ENCODE measurements around the gene PACSIN1.

Gene PACSIN1

GRCh38 chr6:34547701-34548644, 82.1 kb downstream of the PACSIN1 start:
- DNase-seq = no peak

DNA sequence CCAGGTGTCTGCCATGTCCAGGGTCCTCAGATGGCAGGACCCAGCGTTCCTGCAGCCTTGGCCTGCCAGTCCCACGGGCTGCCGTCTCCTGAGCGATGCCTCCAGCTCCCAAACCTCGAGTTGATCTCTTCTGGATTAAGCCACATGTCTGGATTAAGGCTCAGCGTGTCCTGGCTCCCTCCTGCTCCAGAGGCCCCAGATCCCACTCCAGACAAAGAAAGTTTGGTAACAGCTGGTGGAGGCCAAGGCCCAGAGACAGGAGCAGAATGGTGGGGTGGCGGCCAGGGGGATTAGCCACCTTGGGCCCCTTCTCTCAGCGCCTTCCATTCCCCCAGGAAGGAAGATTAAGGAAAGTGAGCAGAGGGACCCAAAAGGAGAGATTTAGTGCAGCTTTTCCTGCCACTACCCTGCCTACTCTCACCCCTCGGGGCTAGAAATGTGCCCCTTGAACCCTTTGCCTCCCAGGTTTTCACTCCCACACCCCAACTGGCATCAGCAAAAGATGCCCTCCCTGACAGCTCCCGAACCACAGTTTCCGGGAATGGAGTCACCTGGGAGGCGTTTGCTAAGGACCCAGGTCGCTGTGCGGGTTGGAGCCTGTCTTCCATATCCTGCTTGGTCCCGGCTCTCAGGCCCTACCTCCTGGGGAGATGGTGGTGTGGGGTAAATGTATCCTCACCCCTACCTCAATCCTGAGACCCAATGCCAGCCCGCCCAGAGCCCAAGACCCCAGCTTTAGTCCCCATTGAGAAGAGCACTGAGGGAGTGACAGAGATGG, 83.3 kb downstream of the PACSIN1 start:
- DNase-seq = no peak

DNA sequence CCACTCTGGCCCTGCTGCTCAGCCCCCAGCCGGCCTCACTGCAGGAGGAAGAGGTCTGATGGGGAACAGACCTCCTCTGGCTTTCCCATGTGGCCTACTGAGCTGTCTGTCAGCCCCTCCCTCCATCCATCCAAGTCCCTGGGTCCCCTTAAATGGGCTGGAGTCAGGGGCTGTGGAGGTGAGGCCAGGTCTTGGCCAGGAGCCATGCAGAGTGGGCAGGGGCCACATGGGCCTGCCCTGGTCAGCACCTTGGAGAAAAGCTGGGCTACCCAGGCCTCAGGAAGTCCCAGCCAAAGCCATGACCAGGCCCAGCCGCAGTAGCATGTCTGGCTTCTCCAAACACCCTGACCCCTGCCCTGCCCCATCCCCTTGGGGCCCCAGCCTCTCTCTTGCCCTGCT, 83.9 kb downstream of the PACSIN1 start:
- DNase-seq = no peak

DNA sequence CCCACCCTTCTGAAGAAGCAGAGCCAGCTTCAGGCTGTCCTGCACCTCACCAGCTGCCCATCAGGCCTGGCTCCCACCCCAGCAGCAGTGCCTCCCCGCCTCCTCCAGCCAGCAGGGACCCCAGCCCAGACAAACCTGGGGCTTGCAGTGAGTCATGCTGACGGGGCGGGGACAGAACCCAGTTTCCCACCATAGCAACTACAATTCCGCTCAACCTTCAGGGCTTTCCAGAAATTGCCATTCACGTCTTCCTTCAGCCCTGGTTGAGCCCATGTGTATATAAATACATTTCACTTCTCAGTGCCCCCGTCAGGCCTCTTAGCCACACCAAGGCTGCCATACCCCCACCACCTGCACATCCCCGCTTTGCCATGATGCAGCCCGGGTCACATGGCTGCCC, 85.8 kb downstream of the PACSIN1 start:
- DNase-seq = no peak

- no peak for DNase-seq
Measured at GRCh38 chr6:34552620-34553019, 86.7 kb downstream of the PACSIN1 start.

- DNase-seq = no peak
Measured at GRCh38 chr6:34553146-34553545, 87.3 kb downstream of the PACSIN1 start.

DNA sequence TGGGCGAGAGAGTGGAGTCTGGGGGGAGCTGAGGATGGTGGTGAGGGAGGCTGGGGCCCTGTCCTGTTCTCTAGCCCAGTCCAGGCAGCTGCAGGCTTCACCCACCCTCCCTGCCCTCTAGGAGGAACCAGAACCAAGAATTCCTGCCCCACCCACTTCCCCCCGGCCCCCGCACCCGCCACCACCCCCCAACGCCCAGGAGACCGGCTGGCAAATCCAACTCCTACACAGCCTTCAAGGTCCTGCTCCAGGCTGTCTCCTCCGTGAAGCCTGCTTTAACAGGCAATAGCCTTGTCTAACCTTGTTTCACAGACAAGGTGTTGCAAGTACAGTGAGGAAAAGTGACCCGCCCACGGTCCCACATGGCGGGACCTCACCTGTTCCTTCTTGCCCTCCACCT, 87.9 kb downstream of the PACSIN1 start:
- no peak for DNase-seq

GRCh38 chr6:34554291-34555006, 88.6 kb downstream of the PACSIN1 start:
- no peak for DNase-seq

- no peak for DNase-seq
Measured at GRCh38 chr6:34555007-34555322, 89.1 kb downstream of the PACSIN1 start.

- no peak for DNase-seq
Measured at GRCh38 chr6:34555328-34555727, 89.5 kb downstream of the PACSIN1 start.

DNA sequence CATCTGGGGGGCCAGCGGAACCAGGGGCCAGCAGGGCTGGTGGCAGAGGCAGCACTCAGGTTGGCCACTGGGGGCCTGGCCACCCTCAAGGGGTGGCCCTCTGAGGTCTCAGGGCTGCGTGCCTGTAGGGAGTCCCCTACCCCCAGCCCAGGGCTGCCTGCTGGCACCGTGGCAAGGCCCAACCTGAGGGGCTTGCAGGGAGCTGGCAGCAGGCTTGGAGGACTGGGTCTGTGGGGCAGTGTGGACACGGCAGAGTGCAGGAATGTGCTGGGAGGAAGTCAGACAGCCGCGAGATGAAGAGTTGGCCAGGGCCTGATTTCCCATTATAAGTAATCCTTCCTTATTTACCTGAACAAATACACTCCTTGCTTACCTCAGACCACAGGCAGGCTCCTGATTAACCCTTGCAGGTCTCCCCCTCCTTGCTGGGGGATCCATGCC, 90.2 kb downstream of the PACSIN1 start, which contains the start of gene SPDEF:
SPDEF (minus strand) TSS at position 299 of the 441 bp plus-strand sequence. CDS start 11,874 bp downstream, outside the sequence.
- DNase-seq = no peak

DNA sequence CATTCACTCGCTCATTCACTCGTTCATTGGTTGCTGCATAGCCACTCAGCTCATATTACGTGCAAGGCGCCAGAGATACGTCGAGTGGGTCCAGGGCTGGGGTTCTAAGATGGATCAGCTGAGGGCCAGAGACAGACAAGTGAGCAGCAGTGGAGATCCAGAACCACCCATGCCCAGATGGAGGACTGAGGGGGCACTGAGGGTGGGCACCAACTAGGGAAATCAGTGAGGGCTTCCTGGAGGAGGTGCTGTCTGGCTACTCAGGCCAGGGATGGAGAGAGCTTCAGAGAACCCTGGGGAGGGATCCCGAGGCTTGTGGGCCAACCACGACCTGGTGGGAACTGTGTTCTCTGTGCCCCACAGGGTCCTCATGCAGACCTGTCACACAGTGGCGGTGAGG, 90.6 kb downstream of the PACSIN1 start:
- DNase-seq = no peak

- no peak for DNase-seq
Measured at GRCh38 chr6:34557228-34557627, 91.4 kb downstream of the PACSIN1 start.

GRCh38 chr6:34558172-34558714, 92.4 kb downstream of the PACSIN1 start:
- DNase-seq = no peak

DNA sequence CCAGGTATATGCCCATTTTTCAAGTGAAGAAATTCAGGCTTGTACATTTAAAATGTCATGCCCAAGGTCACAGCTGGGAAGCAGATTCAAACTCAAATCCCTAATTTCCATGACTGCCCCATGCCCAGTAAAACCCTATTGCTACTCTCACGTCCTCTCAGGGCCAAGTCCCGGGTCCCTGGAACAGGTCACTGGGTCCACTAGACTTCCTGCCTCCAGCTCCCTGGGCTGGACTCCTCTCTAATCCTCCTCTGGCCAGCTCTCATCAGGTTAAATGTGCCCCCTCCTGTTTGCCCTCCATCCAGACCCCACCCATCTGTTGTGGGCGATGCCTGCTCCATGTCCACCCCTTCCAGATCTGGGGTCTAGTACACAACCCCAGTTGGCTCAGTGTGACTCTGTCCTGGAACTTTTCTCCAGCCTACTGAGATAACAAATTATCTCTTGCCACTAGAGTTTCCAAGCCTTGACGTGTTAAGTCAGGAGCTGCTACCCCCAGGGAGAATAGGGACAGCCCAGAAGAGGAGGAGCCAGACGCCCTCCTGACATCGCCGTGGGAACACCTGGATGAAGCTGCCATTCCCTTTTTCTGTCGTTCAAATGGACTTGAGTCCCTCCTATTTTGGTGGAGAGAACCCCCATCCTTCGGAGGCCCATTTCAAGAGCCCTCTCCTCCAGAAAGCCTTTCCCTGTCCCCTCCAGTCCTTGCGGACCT, 93.9 kb downstream of the PACSIN1 start:
- no peak for DNase-seq

DNA sequence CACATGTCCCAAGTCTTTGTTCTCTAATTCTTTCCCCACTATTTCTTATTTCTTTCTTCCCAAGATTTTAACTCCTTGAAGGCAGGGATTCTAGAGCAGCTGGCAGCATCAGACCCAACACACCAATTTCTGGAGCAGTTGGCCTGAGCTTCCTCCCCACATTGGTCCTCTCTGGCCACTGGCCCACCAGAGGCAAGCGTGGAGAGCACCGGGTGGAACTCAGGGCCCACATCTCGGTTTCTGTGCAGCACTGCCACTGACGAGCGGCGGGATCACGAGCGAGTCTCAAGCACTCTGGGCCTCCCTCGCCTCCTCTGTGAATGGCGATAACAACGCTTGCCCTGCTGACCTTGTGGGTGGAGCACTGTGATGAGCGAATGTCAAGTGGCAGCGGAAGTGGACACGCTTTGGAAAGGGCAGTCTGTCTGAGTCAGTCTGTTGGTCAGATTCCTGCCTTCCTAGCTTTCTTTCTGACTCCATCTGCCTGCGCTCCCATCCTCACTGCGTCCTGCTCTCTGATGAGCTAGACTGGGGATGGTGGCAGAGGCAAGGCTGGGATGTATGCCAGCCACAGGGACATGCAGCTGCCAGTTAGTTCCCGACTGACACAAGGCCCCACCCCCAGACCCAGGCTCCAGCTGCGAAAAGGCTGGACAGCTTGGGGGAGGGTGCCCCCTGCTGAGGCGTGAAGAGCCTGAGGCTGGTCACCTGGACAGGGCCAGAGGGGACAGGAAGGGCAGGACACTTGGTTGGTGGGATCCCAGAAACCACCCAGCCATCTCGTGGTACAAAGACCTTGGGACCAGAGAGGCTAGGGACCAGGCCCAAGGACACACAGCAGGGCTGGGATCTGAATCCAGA, 94.7 kb downstream of the PACSIN1 start:
- DNase-seq = peak; percentile 22

DNA sequence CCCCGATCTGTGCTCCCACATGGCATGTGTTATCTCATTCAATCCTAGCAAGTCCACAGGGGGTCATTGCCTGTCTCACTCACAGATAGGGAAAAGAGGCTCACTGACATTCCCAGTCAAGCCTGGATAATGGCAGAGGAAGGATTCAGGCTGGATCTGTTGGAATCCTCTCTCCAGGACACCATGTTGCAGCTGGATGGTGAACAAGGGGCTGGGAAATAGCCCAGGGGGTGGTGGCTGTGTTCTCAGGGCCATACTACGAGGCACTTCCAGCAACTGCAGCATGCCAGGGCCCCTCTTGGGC, 95.3 kb downstream of the PACSIN1 start:
- no peak for DNase-seq

DNA sequence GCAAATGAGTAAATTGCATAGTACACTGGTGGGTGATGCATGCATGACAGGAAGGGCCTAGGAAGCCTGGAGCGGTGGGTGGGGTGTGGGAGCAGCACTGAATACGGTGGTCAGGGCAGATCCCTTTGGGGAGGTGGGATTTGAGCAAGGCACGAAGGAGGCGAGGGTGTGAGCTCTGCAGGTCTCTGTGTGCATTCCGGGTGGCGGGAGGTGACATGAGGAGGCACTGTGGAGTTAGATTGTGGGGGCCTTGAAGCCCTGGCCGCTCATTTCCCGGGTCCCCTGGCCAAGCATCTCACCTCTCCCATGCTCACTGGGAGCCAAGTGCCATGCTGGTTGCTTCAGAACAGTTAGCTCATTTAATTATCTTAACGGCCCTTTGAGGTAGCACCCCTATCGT, 96.5 kb downstream of the PACSIN1 start:
- no peak for DNase-seq

DNA sequence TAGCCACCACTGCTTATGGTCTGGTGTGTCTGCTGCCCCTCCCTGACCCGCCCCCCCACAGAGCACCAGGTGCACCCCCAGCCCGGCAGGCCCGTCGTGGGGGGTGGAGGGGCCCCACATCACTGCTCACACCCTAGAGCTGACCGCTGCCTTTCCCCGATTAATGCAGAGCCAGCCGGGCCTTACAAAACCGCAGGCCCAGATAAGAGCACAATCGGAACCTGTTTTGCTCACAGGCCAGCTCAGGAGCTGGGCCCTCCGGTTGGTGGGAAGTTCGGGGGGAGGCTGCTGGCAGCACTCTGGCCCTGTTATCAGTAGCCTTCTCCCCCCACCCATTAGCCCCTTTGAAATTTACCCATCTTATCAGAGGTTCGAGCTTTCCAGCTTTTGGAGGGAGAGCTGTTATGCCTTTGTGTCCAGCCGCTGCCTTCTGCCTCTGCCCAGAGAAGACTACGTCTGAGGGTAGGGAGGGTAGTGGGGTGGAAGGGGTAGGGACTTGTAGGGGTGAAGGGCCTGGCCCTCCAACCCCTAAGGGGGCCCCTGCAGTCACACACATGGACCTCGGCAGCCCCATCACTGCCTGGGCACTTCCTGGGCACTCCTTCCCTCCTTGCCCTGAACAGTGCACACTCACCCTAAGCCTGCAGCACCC, 97.1 kb downstream of the PACSIN1 start:
- no peak for DNase-seq

DNA sequence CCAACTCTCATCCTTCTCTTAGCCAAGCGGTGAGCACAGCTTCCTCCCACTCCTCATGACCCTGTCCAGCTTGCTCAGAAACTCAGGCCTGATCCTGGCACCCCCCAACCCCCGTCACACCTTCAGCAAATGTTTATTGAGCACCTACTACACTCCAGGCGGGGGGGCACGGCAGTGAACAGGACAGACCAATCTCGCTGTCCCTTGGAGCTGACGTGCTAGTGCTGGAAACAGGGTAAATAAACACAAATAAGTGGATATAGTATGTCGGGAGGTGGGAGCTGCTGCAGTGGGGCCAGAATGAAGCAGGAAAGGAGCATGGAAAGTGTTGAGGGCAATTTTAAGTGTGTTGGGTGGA, 97.6 kb downstream of the PACSIN1 start:
- DNase-seq = no peak

DNA sequence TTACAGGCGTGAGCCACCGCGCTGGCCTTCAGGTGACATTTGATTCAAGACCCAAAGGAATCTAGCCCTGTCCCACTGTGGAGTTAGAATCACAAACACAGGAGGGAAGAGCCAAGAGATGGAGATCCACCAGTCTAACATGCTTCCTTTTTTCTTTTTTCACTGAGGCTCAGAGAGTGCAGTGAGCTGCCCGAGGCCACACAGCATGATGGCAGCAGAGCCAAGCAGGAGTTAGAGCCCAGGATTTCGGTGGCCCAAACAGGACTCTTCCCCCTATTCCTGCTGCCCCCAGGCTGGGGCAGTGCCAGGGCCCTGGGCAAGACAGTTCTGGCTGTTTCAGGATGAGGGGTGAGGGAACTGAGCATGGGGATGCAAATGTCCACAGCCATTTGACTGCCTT, 98.3 kb downstream of the PACSIN1 start:
- no peak for DNase-seq
